ENCODE results near the gene TGM1.

GRCh38 chr14:24274101-24274543 lies 11.1 kb upstream of the TGM1 start:
- TF ChIP-seq, protein P1, sequence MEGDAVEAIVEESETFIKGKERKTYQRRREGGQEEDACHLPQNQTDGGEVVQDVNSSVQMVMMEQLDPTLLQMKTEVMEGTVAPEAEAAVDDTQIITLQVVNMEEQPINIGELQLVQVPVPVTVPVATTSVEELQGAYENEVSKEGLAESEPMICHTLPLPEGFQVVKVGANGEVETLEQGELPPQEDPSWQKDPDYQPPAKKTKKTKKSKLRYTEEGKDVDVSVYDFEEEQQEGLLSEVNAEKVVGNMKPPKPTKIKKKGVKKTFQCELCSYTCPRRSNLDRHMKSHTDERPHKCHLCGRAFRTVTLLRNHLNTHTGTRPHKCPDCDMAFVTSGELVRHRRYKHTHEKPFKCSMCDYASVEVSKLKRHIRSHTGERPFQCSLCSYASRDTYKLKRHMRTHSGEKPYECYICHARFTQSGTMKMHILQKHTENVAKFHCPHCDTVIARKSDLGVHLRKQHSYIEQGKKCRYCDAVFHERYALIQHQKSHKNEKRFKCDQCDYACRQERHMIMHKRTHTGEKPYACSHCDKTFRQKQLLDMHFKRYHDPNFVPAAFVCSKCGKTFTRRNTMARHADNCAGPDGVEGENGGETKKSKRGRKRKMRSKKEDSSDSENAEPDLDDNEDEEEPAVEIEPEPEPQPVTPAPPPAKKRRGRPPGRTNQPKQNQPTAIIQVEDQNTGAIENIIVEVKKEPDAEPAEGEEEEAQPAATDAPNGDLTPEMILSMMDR (IDR thresholded peaks at IDR 0.05), result no peak
- TF ChIP-seq EZH2phosphoT487 (IDR thresholded peaks at IDR 0.05), result no peak

Measured in neural progenitor cell (in vitro differentiated cells).